ENCODE measurements around the gene CD6.

The CD6 gene

GRCh38 chr11:61037441-61038093 is 66.1 kb downstream of the CD6 start:
- DNase-seq: no peak

- no peak for DNase-seq
These were observed 68.4 kb downstream of the CD6 start for GRCh38 chr11:61039916-61040315.

GRCh38 chr11:61041755-61042518 is 70.5 kb downstream of the CD6 start:
- peak; percentile 97 for DNase-seq

- no peak for DNase-seq
These were observed 71.1 kb downstream of the CD6 start for GRCh38 chr11:61042537-61042936.

GRCh38 chr11:61042961-61043540 is 71.6 kb downstream of the CD6 start:
- DNase-seq: peak; percentile 59

GRCh38 chr11:61045271-61045670 is 73.8 kb downstream of the CD6 start:
- DNase-seq: no peak

GRCh38 chr11:61046833-61047232 is 75.4 kb downstream of the CD6 start:
- peak; percentile 77 for DNase-seq

GRCh38 chr11:61048368-61049062 is 77.0 kb downstream of the CD6 start:
- no peak for DNase-seq

GRCh38 chr11:61049063-61049377 is 77.5 kb downstream of the CD6 start:
- DNase-seq: no peak

- DNase-seq: no peak
These were observed 78.4 kb downstream of the CD6 start for GRCh38 chr11:61049859-61050258.

- DNase-seq: peak; percentile 50
These were observed 80.9 kb downstream of the CD6 start for GRCh38 chr11:61052182-61052972.

GRCh38 chr11:61053191-61053590 is 81.7 kb downstream of the CD6 start:
- DNase-seq: no peak

GRCh38 chr11:61054513-61054912 is 83.0 kb downstream of the CD6 start:
- DNase-seq: no peak

GRCh38 chr11:61054927-61055562 is 83.6 kb downstream of the CD6 start:
- DNase-seq: no peak

GRCh38 chr11:61055776-61056175 is 84.3 kb downstream of the CD6 start:
- DNase-seq: no peak

- DNase-seq: no peak
These were observed 85.1 kb downstream of the CD6 start for GRCh38 chr11:61056571-61056970.

- no peak for DNase-seq
These were observed 85.5 kb downstream of the CD6 start for GRCh38 chr11:61056981-61057380.

GRCh38 chr11:61057615-61058014 is 86.1 kb downstream of the CD6 start:
- DNase-seq: no peak

- DNase-seq: no peak
These were observed 87.2 kb downstream of the CD6 start for GRCh38 chr11:61058583-61059259.

GRCh38 chr11:61059260-61059752 is 87.8 kb downstream of the CD6 start:
- DNase-seq: no peak

- no peak for DNase-seq
These were observed 89.8 kb downstream of the CD6 start for GRCh38 chr11:61061081-61061826.

Measured in NCI-H2227 treated with DMSO at 0.1 percent for 48 hours (cell line).